HG03442 (cell line): ENCODE data around the gene TGFB3.
"Not testable (repeated sequence)": the region's sequence is repeated elsewhere in the genome, so short reads cannot be mapped to it uniquely, and the experiment has no call there.

Experiments used
- ATAC-seq: cut with Tn5 transposase; IDR thresholded peaks from one replicate; pipeline ENCODE4 v1.9.1; 2021; ENCODE audit warnings: mild to moderate bottlenecking, moderate library complexity; ENCODE audit not compliant: unreplicated experiment

The TGFB3 gene

GRCh38 chr14:75981426-75982265, at the start of gene TGFB3:
TSS of gene TGFB3 (minus strand) at chr14:75981995. CDS start at chr14:75980893, 1,102 bp downstream.
- peak; percentile 40 for ATAC-seq

- no peak for ATAC-seq
Measured at GRCh38 chr14:76024211-76024907, 42.6 kb upstream of the TGFB3 start.

GRCh38 chr14:76023757-76024156, 42.0 kb upstream of the TGFB3 start:
- no peak for ATAC-seq

GRCh38 chr14:76022991-76023390, 41.2 kb upstream of the TGFB3 start:
- ATAC-seq, result no peak

- ATAC-seq, result no peak
Measured at GRCh38 chr14:76019676-76020075, 37.9 kb upstream of the TGFB3 start.

- no peak for ATAC-seq
Measured at GRCh38 chr14:76015668-76016067, 33.9 kb upstream of the TGFB3 start.

GRCh38 chr14:76015191-76015590, 33.4 kb upstream of the TGFB3 start:
- no peak for ATAC-seq

GRCh38 chr14:76012354-76012753, 30.6 kb upstream of the TGFB3 start:
- no peak for ATAC-seq

- no peak for ATAC-seq
Measured at GRCh38 chr14:76011930-76012329, 30.1 kb upstream of the TGFB3 start.

- ATAC-seq, result not testable (repeated sequence)
Measured at GRCh38 chr14:76009627-76010026, 27.8 kb upstream of the TGFB3 start.

- no peak for ATAC-seq
Measured at GRCh38 chr14:76007852-76008251, 26.1 kb upstream of the TGFB3 start.

GRCh38 chr14:76007379-76007778, 25.6 kb upstream of the TGFB3 start:
- ATAC-seq, result no peak

GRCh38 chr14:76006253-76006652, 24.5 kb upstream of the TGFB3 start:
- ATAC-seq, result no peak

- no peak for ATAC-seq
Measured at GRCh38 chr14:76002383-76002782, 20.6 kb upstream of the TGFB3 start.

GRCh38 chr14:75999511-76000190, 17.9 kb upstream of the TGFB3 start:
- ATAC-seq, result no peak

GRCh38 chr14:75996488-75996887, 14.7 kb upstream of the TGFB3 start:
- ATAC-seq, result no peak

GRCh38 chr14:75995372-75996041, 13.7 kb upstream of the TGFB3 start:
- ATAC-seq, result no peak

GRCh38 chr14:75993567-75994041, 11.8 kb upstream of the TGFB3 start:
- ATAC-seq, result peak; percentile 68

- ATAC-seq, result no peak
Measured at GRCh38 chr14:75991753-75992152, 10.0 kb upstream of the TGFB3 start.

- no peak for ATAC-seq
Measured at GRCh38 chr14:75990297-75990696, 8.5 kb upstream of the TGFB3 start.

- no peak for ATAC-seq
Measured at GRCh38 chr14:75989134-75989533, 7.3 kb upstream of the TGFB3 start.
